GM21619 (cell line): ENCODE measurements around the gene TXNL4A.

Experiments
- ATAC-seq: cut with Tn5 transposase; IDR thresholded peaks from one replicate; pipeline ENCODE4 v1.9.1; 2021; ENCODE audit not compliant: unreplicated experiment

The TXNL4A gene

DNA sequence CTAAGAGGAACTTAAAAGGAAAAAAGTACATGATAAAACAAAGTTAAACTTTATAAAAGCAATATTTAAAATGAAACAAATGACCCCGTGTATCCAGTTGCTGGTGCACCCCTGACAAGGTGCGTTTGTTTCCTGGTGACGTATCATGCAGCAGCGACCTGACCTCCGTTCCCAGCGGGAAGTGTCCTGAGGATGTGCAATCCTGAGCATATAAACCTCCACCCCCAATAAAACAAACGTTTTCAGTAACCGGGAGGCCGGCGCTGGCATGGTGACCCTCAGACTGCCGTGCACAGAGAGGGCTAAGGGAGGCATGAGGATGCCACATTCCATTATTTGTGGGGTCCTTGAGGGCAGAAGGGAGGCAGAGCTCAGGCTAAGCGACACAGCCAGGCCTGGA is 51.7 kb downstream of the TXNL4A start:
- ATAC-seq: no peak

DNA sequence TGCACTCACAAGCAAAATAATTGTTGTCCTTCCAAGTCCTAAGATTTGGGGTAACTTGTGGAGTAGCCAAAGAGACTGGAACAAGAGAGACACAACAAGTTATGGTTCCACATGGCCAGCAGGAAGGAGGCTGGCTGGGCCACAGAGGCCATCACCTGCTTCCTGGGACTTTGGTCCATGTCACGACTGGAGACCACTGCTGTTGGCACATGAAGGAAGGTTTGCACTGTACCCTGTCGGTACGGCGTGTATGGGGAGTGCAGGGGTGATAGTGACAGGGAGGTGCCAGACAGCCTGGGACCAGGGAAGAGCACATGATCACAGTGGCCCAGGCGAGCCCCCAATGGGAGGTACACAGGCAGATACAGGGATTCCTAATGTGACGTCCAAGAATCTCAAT is 52.4 kb downstream of the TXNL4A start:
- no peak for ATAC-seq

DNA sequence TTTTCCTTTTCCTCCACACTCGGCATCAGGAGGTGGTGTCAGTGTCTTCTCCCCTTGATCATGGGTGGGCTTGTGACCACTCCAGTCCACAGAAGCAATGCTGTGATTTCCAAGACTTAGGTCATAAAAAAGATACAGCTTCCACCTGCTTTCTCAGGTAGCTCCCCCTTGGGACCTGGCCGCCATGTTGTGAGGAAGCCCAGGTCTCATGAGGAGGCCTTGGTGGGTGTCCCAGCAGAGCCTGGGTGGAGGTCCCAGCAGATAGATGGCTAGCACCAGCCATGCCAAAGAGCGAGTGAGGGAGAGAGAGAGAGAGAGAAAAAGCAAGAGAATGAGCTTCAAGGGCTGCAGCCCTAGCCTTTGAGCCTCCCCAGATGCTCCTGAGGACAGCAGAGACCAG is 52.9 kb downstream of the TXNL4A start:
- ATAC-seq: no peak

DNA sequence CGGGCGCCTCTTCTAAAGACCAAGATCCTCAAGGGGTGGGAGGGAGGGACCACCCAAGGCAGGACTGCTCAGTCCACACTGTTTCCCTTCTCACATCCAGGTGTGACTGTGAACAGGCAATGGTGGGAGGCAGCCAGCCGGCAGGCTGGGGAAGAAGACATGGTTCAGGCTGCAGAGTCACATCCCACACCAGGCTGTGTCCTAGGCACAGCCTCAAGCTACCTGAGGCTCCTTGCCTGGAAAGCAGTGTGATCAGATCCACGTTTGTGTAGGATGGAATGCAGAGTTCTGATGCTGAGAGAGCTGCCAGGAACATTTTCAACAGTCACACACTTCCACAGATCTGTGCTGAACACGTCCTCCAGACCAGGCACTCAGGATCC is 53.3 kb downstream of the TXNL4A start:
- no peak for ATAC-seq

DNA sequence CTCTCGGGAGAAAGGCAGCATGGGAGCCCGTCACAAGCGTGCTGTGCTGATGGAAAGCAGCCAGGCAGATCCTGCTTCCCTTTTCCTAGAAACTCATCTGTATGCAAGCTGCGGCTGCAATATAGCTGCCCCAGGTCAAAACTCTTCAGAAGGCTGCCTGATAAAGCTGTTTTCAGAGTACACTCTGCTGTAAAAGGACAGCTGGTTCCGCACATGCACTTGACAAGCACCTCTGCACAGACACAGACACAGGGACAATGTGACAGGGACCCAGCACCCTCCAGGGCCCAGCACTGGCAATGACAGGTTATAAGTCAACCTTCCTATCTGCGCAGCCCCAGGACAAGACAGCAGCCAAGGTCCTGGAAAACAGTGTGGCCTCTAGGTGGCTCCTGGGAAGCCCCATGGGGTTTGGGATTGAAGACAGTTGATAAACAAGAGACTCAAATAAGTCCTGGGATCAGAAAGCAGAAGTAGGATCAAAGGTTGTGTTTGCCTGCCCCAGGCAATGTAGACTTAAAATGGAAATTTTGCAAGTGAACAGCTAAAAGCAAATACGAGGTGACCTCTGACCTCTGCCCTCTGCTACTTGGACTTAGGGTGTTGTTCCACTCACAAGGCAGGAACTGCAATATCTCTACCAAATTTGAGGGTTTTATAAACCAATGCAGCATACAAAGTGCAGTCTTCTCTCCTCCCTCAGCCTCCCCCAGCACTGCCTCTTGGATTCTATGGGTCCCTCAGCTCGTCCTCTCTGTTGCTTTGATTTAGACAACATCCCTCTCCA is 53.9 kb downstream of the TXNL4A start:
- no peak for ATAC-seq

DNA sequence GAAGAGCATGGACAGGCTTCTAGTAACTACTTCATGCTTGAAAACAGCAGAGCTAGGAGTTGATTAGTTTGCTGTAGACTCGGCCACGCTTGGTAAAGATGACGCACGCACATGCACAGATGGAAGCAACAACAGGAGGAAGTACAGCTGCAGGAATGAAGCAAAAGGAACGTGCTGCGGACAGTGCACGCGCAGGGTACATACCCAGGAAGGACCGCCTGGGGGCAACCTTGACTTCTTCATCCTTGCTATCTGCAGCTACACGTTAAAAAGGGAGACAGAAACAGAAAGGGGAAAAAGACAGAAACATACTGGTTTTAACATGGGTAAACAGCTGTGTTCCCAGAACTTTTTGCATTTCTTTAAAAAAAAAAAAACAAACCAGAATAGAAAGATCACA is 54.6 kb downstream of the TXNL4A start:
- ATAC-seq: no peak

DNA sequence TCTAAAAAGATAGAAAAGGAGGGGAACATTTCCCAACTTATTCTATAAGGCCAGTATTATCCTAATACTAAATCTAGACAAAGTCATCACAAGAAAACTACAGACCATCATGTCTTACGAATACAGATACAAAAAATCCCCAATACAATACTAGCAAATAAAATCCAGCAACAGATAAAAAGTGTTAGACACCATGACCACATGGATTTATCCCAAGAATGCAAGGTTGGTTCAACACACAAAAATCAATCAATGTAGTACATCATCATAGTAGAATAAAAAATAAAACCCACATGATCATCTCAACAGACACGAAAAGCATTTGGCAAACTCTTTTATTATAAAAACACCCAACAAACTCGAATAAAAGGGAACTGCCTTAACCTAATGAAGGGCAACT is 55.5 kb downstream of the TXNL4A start:
- ATAC-seq: no peak

DNA sequence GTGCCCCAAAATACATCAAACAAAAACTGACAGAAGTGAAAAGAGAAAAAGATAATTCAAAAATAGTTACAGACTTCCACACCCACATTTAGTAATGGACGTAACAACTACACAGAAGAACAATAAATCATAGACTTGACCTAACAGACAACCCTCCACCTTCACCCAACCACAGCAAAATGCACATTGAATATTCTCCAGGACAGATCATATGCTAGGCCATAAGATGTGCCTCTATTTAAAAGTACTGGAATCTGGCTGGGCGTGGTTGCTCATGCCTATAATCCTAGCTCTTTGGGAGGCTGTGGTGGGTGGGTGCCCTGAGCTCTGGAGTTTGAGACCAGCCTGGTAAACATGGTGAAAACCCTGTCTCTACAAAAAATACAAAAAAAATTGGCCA is 56.9 kb downstream of the TXNL4A start:
- ATAC-seq: no peak

DNA sequence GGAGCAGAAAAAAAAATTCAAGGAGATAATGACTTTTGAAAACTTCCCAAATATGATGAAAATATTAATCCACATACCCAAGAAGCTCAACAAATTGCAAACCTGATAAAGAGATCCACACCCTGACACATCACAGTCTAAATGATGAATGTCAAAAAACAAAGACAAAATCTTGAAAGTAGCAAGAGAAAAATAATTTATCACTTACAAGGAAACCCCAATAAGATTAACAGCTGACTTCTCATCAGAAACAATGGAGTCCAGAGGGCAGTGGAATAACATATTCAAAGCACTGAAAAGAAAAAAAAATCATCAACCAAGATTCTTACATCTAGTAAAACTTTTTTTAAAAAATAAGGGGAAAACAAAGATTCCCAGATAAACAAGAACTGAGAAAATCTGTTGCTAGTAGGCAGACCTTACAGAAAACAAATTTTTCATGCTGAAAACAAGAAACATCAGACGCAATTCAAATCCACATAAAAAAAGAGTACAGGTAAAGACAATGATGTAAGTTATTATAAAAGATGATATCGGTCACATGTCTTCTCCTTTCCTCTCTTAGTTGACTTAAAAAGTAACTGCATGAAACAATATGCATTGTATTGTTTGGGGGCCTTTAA is 58.2 kb downstream of the TXNL4A start:
- ATAC-seq: no peak

DNA sequence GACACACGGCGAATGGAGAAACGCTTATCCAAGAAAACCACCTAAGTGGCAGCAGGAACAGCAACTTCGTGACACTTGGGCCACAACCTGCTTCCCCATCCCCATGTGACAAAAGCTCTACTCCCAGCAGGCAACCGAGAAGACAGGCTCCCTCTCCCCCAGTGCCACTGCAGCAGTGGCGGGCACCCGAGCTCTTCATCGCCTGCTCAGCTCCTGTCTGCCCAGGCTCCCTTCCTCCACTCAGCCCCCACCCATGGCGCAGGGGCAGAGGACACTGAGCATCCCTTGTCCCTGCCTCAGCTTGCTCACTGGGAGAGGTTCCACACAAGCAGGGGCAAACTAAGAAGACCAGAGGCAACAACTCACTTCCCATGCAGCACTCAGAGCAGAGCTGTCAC is 59.8 kb downstream of the TXNL4A start:
- ATAC-seq: no peak

DNA sequence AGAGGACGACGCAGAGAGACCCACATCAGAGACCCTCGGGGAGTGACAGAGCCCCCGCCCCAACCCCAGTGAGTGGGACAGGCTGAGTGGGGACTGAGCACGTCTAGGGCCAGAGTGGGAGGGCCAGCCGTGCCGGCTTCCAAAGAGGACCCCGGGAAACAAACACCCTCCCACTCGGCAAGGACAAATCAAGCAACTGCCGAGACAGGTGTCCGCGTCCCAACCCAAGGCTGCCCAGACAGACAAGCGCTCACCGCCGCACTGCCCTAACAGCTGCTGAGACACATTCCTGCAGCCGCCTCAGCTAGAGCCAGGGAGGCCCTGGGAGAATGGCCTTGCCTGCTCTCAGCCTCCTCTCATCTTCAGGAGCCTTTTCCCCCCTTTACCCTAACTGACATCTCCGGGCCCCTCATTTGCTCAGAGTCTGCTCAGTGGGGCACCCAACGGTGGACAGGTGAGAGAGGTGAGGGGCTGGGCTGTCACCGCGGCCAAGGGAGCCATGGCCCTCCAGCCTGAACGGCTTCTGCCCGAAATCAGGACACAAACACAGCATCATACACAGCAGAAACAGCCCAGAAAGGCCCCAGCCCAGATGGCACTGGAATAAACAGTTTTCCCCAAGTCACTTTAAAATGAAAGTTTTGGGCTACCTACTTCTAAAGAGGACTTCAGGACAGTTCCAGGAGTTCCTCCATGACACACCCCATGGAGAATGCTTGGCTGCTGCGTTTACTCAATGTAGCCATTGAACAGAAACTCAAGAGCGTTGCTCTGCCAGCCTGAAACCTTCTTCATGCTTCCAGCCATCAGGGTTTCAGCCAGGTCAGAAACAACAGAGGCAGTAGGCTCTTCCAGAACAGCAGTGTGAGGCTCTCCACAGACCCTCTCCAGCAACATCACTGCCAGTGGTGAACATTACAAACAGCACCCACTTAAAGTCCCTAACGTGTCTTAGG is 60.5 kb downstream of the TXNL4A start:
- ATAC-seq: no peak

DNA sequence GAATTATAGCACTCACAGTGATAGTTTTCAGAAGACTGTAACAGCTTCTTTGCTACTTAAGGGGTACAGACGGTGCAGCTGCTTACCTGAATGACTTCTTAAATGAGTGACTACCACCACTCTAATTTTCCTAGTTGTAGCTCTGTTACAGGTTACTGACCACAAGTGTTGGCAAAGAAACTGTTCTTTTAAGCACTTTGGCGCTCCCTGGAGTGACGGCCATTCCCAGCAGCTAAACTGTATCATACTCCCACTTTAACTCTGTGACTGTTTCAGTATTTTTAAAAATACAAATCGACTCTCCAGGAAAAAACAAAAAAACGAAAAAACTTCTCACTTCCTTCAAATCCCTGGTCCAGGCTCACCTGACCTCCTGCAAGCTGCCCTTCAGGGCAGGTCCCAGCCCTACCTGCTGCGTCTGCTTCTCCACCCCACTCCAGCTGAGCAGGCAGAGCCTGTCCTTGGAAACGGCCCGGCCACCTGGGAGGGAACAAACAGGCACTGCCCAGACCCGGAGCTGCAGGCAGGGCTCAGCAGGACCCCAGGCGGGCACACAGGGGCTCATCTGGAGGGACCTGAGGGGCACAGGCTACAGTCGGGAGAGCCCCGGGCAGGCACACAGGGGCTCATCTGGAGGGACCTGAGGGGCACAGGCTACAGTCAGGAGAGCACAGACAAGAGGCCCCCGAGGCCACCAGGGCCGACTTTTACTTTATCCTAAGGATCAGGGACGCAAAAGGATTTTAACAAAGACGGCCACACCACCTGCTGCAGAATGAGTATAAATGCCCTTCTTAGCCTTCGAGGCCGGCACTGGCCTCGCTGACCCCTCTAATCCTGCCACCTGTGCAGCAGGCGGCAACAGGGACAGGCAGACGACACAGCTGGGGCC is 61.4 kb downstream of the TXNL4A start:
- no peak for ATAC-seq

DNA sequence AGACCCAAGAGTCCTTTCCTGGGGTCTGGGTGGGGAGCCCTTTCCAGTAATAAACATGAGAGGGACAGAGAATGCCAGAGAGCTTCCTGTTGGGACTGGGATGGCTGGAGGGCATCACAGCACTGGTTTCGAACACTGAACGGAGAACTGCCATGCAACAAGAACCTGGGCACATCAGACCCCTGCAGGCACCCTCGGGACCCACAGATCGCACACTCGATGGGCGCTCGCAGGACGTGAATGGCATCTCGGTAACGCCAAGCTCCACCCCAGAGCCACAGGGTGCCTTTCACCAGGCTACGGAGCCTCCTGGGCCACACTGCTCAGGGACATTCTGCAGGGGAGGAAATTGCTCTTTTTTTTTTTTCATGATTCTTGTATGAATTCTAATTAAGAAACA is 62.1 kb downstream of the TXNL4A start:
- ATAC-seq: no peak

DNA sequence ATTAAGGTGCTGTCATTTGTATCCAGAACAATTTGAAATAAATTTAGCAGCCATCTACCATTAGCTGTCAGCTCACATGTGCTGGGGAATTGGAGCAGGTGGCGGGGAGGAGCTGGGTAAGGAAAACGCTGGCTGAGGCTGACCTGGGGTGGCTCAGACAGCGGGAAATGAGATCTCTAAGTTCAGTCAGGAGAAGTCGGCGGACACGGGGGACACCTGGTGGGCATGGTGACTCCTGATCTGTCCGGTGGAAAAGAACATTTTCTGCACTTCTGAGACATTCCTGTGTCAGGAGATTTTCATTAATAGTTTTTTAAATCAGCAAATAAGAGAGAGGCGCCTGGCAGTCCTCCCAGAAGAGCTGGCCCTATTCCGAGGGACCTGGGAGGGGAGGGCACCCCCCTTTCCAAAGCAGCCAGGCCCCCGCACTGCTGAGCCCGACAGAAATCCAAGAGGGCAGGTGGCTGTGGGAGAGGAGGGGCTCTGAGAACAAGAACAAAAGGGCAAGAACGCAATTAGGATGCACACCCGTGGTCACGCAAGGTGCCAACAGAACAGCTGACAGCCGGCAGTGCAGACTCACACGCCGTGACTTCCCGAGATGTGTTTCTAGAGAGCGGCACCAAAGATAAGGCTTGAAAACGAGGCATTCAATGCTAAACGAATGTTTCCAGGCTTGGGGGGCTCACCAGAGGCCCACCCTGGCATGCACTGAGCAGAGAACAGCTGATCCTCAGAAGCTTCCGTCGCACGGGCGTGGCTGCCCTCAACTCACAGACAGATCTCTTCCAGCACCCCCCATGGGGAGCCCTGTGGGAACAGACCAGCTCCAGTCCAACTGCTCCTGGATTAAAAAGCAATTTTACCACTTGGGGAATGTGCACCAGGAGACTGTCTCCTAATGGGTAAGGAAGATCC is 63.3 kb downstream of the TXNL4A start:
- ATAC-seq: no peak

DNA sequence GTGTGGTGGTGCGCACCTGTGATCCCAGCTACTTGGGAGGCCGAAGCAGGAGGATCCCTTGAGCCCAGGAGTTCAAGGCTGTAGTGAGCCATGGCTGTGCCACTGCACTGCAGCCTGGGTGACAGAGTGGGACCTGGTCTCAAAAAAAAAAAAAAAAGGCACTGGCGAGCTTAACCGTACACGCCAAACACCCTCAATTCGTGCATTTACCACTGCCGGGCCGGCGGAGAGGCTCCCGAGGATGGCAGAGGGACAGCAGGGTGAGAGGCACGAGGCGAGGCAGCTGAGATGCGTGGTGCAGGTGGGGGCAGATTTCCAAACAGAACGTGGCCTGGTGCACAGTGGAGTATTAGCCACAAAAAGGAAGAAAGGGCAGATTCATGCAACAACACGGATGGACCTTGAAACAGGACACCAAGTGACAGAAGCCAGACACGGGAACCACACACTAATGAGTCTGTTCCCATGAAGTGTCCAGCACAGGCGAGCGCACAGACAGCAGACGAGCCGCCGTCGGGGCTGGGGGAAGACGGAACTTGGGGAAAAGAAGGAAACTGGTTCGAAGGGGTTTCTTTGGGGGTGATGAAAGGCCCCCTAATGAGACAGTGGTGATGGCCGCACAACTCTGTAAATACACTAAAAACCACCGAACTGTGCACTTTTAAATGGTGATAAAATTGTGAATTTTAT is 64.3 kb downstream of the TXNL4A start:
- ATAC-seq: no peak

DNA sequence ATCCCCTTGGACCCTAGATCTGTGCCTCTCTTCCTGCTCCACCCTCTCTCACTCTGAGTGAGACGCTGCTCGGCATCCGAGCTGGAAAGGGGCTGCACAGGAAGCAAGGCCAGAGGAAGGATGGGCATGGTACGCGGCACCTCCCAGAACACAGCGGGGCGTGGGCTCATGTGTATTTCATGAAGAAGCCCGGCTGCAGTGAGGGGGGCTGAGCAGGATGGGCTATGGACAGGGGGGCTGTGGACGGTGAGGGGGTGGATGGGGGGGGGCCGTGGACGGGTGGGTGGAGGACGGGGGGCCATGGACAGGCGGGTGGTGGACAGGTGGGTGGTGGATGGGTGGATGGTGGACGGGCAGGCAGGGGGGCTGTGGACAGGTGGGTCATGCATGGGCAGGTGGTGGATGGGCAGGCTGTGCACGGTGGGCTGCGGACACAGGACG is 65.4 kb downstream of the TXNL4A start:
- no peak for ATAC-seq

DNA sequence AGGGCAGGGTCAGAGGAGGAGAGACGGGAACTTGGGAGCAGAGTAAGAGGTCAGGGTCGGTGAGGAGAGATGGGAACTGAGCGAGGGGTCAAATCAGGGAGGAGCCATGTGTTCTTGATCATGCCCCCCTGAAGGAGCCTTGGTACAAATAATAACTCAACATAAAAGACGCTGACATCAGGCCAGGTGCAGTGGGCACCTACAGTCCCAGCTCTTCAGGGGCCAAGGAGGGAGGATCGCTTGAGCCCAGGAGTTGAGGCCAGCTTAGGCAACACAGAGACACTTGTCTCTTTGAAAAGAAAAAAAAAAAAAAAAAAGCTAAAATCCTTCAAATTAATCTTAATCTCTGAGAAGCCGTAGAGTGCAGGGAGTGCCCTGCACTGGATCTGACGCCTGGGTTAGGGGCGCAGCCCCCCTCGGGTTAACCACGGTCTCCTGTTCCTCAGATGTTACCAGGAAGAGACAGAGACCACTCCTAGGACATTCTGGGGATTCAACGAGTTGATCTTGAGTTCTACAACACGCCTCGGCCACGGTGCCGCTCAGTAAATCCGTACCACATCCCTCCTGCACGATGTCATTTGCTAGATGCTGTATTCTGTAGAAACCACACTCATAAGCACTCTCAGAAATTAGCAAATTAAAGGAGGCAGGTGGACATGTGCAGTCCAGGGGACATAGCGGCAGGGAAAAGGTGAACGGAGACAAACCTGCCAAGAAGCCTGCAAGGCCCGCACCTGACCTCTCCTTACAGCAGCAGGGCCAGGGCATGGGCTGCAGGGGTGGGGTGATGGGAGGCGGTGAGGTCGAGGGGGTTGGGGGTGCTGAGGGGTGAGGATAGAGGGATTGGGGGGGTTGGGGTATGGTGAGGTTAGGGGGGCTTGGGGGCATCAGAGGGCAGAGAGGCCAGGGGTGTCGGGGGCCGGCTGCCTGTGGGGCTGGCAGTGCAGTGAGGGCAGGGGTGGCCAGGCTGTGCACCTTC is 66.1 kb downstream of the TXNL4A start:
- ATAC-seq: no peak
